GM12878 (cell line): Measurements from ENCODE around the gene PDCD11. TPM values are rescaled to one million over a fixed set of nuclear protein-coding genes. Genes with fewer than 3 reads are reported as not detected.
"Not testable (repeated sequence)": the region's sequence is repeated elsewhere in the genome, so short reads cannot be mapped to it uniquely, and the experiment has no call there.

Experiments
- ATAC-seq: fragments of 200-7000 bp; cut with Tn5 transposase; 3 replicates; pipeline ENCODE4 v1.9.1; 2020; ENCODE audit warnings: mild to moderate bottlenecking, moderate library complexity
- BruUV-seq: library from RNA; stranded (reverse); fragments of 400-500 nt; replicated peaks from 2 replicates; lab custom pipeline; 2021; lab: Mats Ljungman, UMichigan
- CTCF ChIA-PET: fragments of 300-600 bp; sonication (Branson Sonifier 250); formaldehyde crosslinking; extraction: SDS; loops from one replicate; lab custom pipeline; 2021; ENCODE audit warnings: inconsistent platforms; lab: Yijun Ruan, JAX
- POLR2A ChIA-PET: fragments of 350-600 bp; formaldehyde crosslinking; extraction: SDS; loops from one replicate; lab custom pipeline; 2021; ENCODE audit warnings: inconsistent platforms; lab: Charles Lee
- RAD21 ChIA-PET: fragments of 300-600 bp; sonication (Branson Sonifier 250); formaldehyde crosslinking; loops from one replicate; lab custom pipeline; 2023; ENCODE audit warnings: antibody characterized with exemption; ENCODE audit not compliant: unreplicated experiment; lab: Charles Lee
- SMC1A ChIA-PET: fragments of 300-600 bp; sonication (Branson Sonifier 250); formaldehyde crosslinking; loops from one replicate; lab custom pipeline; 2023; ENCODE audit not compliant: unreplicated experiment, uncharacterized antibody; lab: Charles Lee
- DNase-seq: peaks from one replicate; pipeline ENCODE4 v3.0.0-alpha.2; 2011; ENCODE audit warnings: low read depth, low spot score
- FAIRE-seq: peaks from 3 replicates; lab custom pipeline; 2011; peaks lifted over from hg19 to GRCh38; lab: Jason Lieb, UNC
- H2AFZ ChIP-seq: 2 replicates; pipeline ENCODE4 v1.6.0; 2011; ENCODE audit warnings: low read depth, low read length, control low read depth; ENCODE audit not compliant: control insufficient read depth
- H3K27ac ChIP-seq: 2 replicates; pipeline ENCODE4 v1.5.1; 2011; ENCODE audit warnings: control low read depth; ENCODE audit not compliant: control insufficient read depth, insufficient read depth
- H3K27me3 ChIP-seq, 2 experiments: replicated peaks in 1 of 2; 2 replicates each; pipeline versions ENCODE4 v1.6.0 to v1.6.1; 2011; ENCODE audit warnings: low read length in 1 of 2; ENCODE audit not compliant: control insufficient read depth in 2 of 2, insufficient read depth in 2 of 2
- H3K36me3 ChIP-seq, 2 experiments: 2 replicates each; pipeline ENCODE4 v1.5.1; 2011; ENCODE audit warnings: low read length in 1 of 2; ENCODE audit not compliant: control insufficient read depth in 2 of 2, insufficient read depth in 2 of 2
- H3K4me1 ChIP-seq: 2 replicates; pipeline ENCODE4 v1.6.1; 2011; ENCODE audit warnings: mild to moderate bottlenecking, low read length, moderate library complexity, mixed read lengths; ENCODE audit not compliant: control insufficient read depth, insufficient read depth
- H3K4me2 ChIP-seq: 2 replicates; pipeline ENCODE4 v1.6.0; 2011; ENCODE audit warnings: control low read depth; ENCODE audit not compliant: control insufficient read depth, insufficient read depth
- H3K4me3 ChIP-seq: fragments of 200-600 bp; sonication (generic); 2 replicates; pipeline ENCODE4 v1.5.1; 2016
- H3K79me2 ChIP-seq: 2 replicates; pipeline ENCODE4 v1.6.0; 2011; ENCODE audit warnings: low read length; ENCODE audit not compliant: control insufficient read depth, insufficient read depth
- H3K9ac ChIP-seq: 2 replicates; pipeline ENCODE4 v1.8.0; 2011; ENCODE audit warnings: low read length, control low read depth, mixed read lengths; ENCODE audit not compliant: control insufficient read depth, insufficient read depth
- H3K9me3 ChIP-seq: replicated peaks from 3 replicates; pipeline ENCODE4 v1.5.1; 2011; ENCODE audit warnings: mild to moderate bottlenecking, low read length; ENCODE audit not compliant: control insufficient read depth, insufficient read depth
- H4K20me1 ChIP-seq: 2 replicates; pipeline ENCODE4 v1.6.0; 2011; ENCODE audit not compliant: control insufficient read depth, insufficient read depth
- CHD2 ChIP-seq: IDR thresholded peaks from 2 replicates; pipeline ENCODE4 v1.6.1; 2011; ENCODE audit warnings: low read depth, low read length, improper control_type of control experiment, borderline replicate concordance
- ETV6 ChIP-seq, 2 experiments: fragments of 450-650 bp in 1 of 2; IDR thresholded peaks in 1 of 2; conservative IDR thresholded peaks in 1 of 2; 2 replicates each; pipeline ENCODE4 v1.6.1; 2014; ENCODE audit warnings: antibody characterized with exemption in 1 of 2, borderline replicate concordance in 1 of 2, low read depth in 1 of 2, mild to moderate bottlenecking in 1 of 2, moderate library complexity in 1 of 2
- NR2F1 ChIP-seq: fragments of 450-650 bp; conservative IDR thresholded peaks from 2 replicates; pipeline ENCODE4 v1.6.1; 2017; ENCODE audit warnings: mild to moderate bottlenecking
- NRF1 ChIP-seq: conservative IDR thresholded peaks from 2 replicates; pipeline ENCODE4 v1.6.1; 2011; ENCODE audit warnings: mild to moderate bottlenecking, low read depth, low read length, improper control_type of control experiment
- PAX5 ChIP-seq: IDR thresholded peaks from 2 replicates; pipeline ENCODE4 v1.6.1; 2011; ENCODE audit warnings: low read depth, low read length, borderline replicate concordance
- PAX8 ChIP-seq: fragments of 450-650 bp; IDR thresholded peaks from 2 replicates; pipeline ENCODE4 v1.6.1; 2017; ENCODE audit warnings: mild to moderate bottlenecking, moderate library complexity
- RAD21 ChIP-seq: IDR thresholded peaks from 2 replicates; pipeline ENCODE4 v1.6.1; 2011; ENCODE audit warnings: mild to moderate bottlenecking, low read depth, low read length, moderate library complexity; ENCODE audit not compliant: insufficient read depth
- SMC3 ChIP-seq: IDR thresholded peaks from 2 replicates; pipeline ENCODE4 v1.6.1; 2011; ENCODE audit warnings: low read length, improper control_type of control experiment, borderline replicate concordance
- SPI1 ChIP-seq: IDR thresholded peaks from 2 replicates; pipeline ENCODE4 v1.6.1; 2011; ENCODE audit warnings: low read depth, mild to moderate bottlenecking, low read length, moderate library complexity, borderline replicate concordance; ENCODE audit not compliant: insufficient read depth
- STAT3 ChIP-seq: IDR thresholded peaks from 2 replicates; pipeline ENCODE4 v1.6.1; 2011; ENCODE audit warnings: low read depth, low read length, improper control_type of control experiment
- TCF3 ChIP-seq: IDR thresholded peaks from 2 replicates; pipeline ENCODE4 v1.6.1; 2012; ENCODE audit warnings: low read depth, mild to moderate bottlenecking, low read length, borderline replicate concordance; ENCODE audit not compliant: insufficient read depth
- ZNF217 ChIP-seq: fragments of 450-650 bp; IDR thresholded peaks from 2 replicates; pipeline ENCODE4 v1.6.1; 2017; ENCODE audit warnings: antibody characterized with exemption, mild to moderate bottlenecking
- WGBS: methylation state at CpG from one replicate; pipeline ENCODE4 v1.1.6; 2016; ENCODE audit warnings: low lambda C conversion rate; ENCODE audit not compliant: insufficient replicate concordance, insufficient coverage; ENCODE audit errors: missing lambda C conversion rate; 5-methylcytosine and 5-hydroxymethylcytosine counted together
- in situ Hi-C: fragments of 300-500 bp; cut with MboI; formaldehyde crosslinking; loops from 9 replicates; pipeline ENCODE4 v1.14.3; 2018; ENCODE audit warnings: mixed read lengths
- intact Hi-C: fragments of 100-400 bp; cut with micrococcal nuclease; formaldehyde crosslinking; loops from one replicate; pipeline ENCODE4 v1.14.2; 2022; ENCODE audit not compliant: unreplicated experiment
- polyA plus RNA-seq, 11 experiments: library from polyadenylated mRNA; depleted of rRNA in 4 of 11; unstranded in 6 of 11; stranded (reverse) in 5 of 11; fragments of >200 nt; fragmentation: Nextera tagmentation in 4 of 11; fragmentation: Illumina TruSeq in 1 of 11; extraction: Ambion mirVana in 4 of 11; extraction: Trizol in 1 of 11; gene quantifications; 1 replicate in 1 of 11; 2 replicates in 10 of 11; pipeline versions ENCODE4 v1.2.1 to v1.2.3, GENCODE V29; 2011 to 2016; ENCODE audit warnings: inconsistent platforms in 2 of 11, missing spikeins in 2 of 11, low read depth in 1 of 11
- total RNA-seq, 4 experiments: library from RNA; depleted of rRNA in 3 of 4; stranded (reverse); fragments of >200 nt in 3 of 4; fragmentation: Illumina TruSeq in 1 of 4; extraction: Trizol in 1 of 4; gene quantifications; 2 replicates each; pipeline versions ENCODE4 v1.2.1 to v1.2.3, GENCODE V29; 2013 to 2021
- TF ChIP-seq, protein P1 (sequence below), 3 experiments: IDR thresholded peaks in 2 of 3; conservative IDR thresholded peaks in 1 of 3; 2 replicates each; pipeline ENCODE4 v1.5.1; 2011; ENCODE audit warnings: low read depth in 3 of 3, low read length in 3 of 3, mild to moderate bottlenecking in 3 of 3, control low read depth in 2 of 3, moderate library complexity in 2 of 3, inconsistent platforms in 1 of 3, mixed read lengths in 1 of 3; ENCODE audit not compliant: control insufficient read depth in 2 of 3, insufficient read depth in 1 of 3; ENCODE audit errors: extremely low read depth in 1 of 3

Gene PDCD11
- total and polyA plus RNA-seq, 10 of the 15 experiments (the other 5 are each of a cell fraction or from before 2014, with no cell fraction given) = 13.9 to 69.7 (median 44.8) TPM

DNA sequence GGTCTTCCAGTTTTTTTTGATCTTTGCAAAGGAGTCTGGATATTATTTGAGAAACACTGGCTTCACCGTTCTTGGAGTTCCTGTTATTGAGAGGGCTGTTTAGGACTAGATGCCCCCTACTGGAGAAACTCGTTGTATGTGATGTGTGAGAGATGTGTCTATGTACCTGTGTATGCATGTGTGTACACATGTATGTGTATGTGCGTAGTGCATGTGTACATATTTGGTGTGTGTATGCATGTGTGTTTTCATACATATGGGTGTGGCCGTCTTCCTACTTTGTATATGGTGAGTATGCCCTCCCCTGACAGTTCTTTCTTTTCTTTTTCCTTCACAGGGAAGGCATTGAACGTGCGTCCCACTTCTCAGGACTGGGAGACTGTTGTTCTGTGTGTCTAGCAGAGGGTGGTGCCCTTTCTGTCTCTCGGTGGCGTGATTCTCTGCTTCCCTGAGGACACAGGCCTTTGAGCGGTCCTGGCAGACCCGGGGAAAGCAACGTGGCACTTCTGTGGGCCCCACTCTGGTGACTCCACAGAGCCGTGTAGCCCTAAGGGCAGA lies 85.6 kb downstream of the PDCD11 start:
- FAIRE-seq = peak; percentile 98
- CTCF ChIA-PET = interaction anchor here (0.8 to 10.6 kb wide), 9 partner anchors 16 to 204 kb away, joined by 3 to 195 read pairs (median 7); partner anchors contain the start of gene CALHM2
- Histone ChIP-seq H3K4me3 (no peak overlapping the region), H2AFZ (no peak overlapping the region), H3K4me1 (no peaks in the 10 kb centered on the region), H4K20me1 (no peaks in the 10 kb centered on the region), H3K27me3 (no peaks in the 10 kb centered on the region), H3K27ac (no peak overlapping the region), H3K9me3 (no peaks in the 10 kb centered on the region), H3K79me2 (no peaks in the 10 kb centered on the region), H3K9ac (no peak overlapping the region), H3K4me2 (no peak overlapping the region), H3K36me3 (no peaks in the 10 kb centered on the region)
- WGBS = 50% methylated on average over 12 of the region's 12 CpGs
- DNase-seq = no peak
- intact Hi-C loops (loop anchor here (1.0 to 5.0 kb wide), 2 partner anchors 35 to 66 kb away; no protein-coding TSS in a partner anchor), in situ Hi-C loops (no loop called here)
- RAD21 ChIA-PET = interaction anchor here (1.7 kb wide), 1 partner anchor 10 kb away, joined by 11 read pairs; no protein-coding TSS in a partner anchor
- POLR2A ChIA-PET = no interaction called here
- ATAC-seq = peak; percentile 93
- BruUV-seq = no TSS peak
- SMC1A ChIA-PET = interaction anchor here (0.8 to 3.2 kb wide), 9 partner anchors 8 to 647 kb away, joined by 3 to 32 read pairs (median 3); partner anchors contain the start of genes ATP5MK and PDCD11
- TF ChIP-seq SPI1 (peak; percentile 57; the same call in 1 of the 2 replicates), STAT3 (no peak), TCF3 (no peak), PAX8 (peak; percentile 90; the same call in 1 of the 2 replicates), SMC3 (peak; percentile 87; the same call in 1 of the 2 replicates), RAD21 (peak; percentile 83), CHD2 (no peak), NR2F1 (no peak), ETV6 (conservative IDR thresholded peaks at IDR 0.05 in 1 of 2, IDR thresholded peaks at IDR 0.05 in 1 of 2; ENCODE audit: borderline replicate concordance in 1 of 2, low read depth in 1 of 2) (no peak), ZNF217 (no peak), PAX5 (no peak), NRF1 (no peak)
- TF ChIP-seq, protein P1, sequence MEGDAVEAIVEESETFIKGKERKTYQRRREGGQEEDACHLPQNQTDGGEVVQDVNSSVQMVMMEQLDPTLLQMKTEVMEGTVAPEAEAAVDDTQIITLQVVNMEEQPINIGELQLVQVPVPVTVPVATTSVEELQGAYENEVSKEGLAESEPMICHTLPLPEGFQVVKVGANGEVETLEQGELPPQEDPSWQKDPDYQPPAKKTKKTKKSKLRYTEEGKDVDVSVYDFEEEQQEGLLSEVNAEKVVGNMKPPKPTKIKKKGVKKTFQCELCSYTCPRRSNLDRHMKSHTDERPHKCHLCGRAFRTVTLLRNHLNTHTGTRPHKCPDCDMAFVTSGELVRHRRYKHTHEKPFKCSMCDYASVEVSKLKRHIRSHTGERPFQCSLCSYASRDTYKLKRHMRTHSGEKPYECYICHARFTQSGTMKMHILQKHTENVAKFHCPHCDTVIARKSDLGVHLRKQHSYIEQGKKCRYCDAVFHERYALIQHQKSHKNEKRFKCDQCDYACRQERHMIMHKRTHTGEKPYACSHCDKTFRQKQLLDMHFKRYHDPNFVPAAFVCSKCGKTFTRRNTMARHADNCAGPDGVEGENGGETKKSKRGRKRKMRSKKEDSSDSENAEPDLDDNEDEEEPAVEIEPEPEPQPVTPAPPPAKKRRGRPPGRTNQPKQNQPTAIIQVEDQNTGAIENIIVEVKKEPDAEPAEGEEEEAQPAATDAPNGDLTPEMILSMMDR (IDR thresholded peaks at IDR 0.05 in 2 of 3, conservative IDR thresholded peaks at IDR 0.05 in 1 of 3; ENCODE audit: control insufficient read depth in 2 of 3, extremely low read depth in 1 of 3, insufficient read depth in 1 of 3, low read depth in 3 of 3, low read length in 3 of 3) = peak; percentile 67 to 82 (median 76)
- TF ChIP-seq, all 136 proteins: peak for 5

DNA sequence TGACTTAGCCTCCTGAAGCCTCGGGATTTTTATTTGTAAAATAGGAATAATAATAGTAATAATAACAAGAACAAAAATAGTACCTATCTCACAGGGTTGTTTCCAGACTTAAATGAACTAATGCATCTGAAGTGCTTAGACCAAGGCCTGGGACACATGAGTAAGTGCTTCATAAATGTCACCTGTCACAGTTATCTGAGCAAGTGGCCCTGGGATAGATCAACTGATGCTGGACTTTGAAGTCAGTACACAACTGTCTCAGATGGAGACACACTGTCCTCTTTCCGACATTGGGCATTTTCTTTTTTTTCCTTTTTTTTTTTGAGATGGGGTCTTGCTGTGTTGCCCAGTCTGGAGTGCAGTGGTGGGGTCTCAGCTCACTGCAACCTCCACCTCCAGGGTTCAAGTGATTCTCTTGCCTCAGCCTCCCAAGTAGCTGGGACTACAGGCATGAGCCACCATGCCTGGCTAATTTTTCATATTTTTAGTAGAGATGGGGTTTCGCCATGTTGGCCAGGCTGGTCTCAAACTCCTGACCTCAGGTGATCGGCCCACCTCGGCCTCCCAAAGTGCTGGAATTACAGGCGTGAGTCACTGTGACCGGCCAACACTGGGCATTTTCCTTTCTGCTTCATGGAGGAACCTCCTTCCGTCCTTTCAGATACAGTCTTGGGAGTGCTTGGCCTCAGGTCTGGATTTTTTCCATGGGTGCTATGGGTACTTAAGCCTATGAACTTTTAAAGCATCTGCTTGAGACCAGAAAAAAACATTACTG lies 90.4 kb downstream of the PDCD11 start:
- H3K36me3 ChIP-seq, POLR2A ChIA-PET, ATAC-seq, H3K9ac ChIP-seq, H3K27ac ChIP-seq, H2AFZ ChIP-seq, H3K27me3 ChIP-seq, H4K20me1 ChIP-seq, H3K4me2 ChIP-seq, H3K4me1 ChIP-seq, in situ Hi-C loops, H3K4me3 ChIP-seq, DNase-seq, FAIRE-seq, BruUV-seq, H3K79me2 ChIP-seq, H3K9me3 ChIP-seq: not testable (repeated sequence)
- CTCF ChIA-PET = interaction anchor here (0.6 to 7.6 kb wide), 17 partner anchors 11 to 564 kb away, joined by 3 to 175 read pairs (median 7); partner anchors contain the start of gene CALHM2
- intact Hi-C loops = loop anchor here (5.0 kb wide), 1 partner anchor 650 kb away; the partner anchor contains the start of gene CYP17A1
- WGBS = 52% methylated on average over 8 of the region's 8 CpGs
- SMC1A ChIA-PET = interaction anchor here (1.0 to 2.6 kb wide), 8 partner anchors 10 to 569 kb away, joined by 3 to 43 read pairs (median 4); partner anchors contain the start of gene CNNM2
- RAD21 ChIA-PET = interaction anchor here (0.9 to 4.5 kb wide), 4 partner anchors 12 to 106 kb away, joined by 3 to 66 read pairs (median 5); no protein-coding TSS in a partner anchor
